HEK293T (cell line): ENCODE results near the gene ZBTB17.

Experiments
- CTCF ChIA-PET: fragments of 350-600 bp; formaldehyde crosslinking; extraction: SDS; loops from one replicate; lab custom pipeline; 2021; ENCODE audit warnings: antibody characterized with exemption, inconsistent platforms; lab: Yijun Ruan, JAX
- POLR2A ChIA-PET: fragments of 350-600 bp; formaldehyde crosslinking; extraction: SDS; loops from one replicate; lab custom pipeline; 2020; ENCODE audit warnings: antibody characterized with exemption, inconsistent platforms; lab: Yijun Ruan, JAX
- DNase-seq: peaks from one replicate; pipeline ENCODE4 v3.0.0; 2012; ENCODE audit warnings: mixed read lengths; ENCODE audit errors: extremely low spot score
- ARNT ChIP-seq: fragments of 450-650 bp; IDR thresholded peaks from 2 replicates; pipeline ENCODE4 v1.6.1; 2017; ENCODE audit warnings: mild to moderate bottlenecking
- BHLHE40 ChIP-seq: fragments of 450-650 bp; IDR thresholded peaks from 2 replicates; pipeline ENCODE4 v1.6.1; 2016; ENCODE audit warnings: mild to moderate bottlenecking, moderate library complexity, borderline replicate concordance
- CTBP1 ChIP-seq: fragments of 450-650 bp; IDR thresholded peaks from 2 replicates; pipeline ENCODE4 v1.6.1; 2016; ENCODE audit warnings: borderline replicate concordance
- ELF4 ChIP-seq: fragments of 450-650 bp; IDR thresholded peaks from 2 replicates; pipeline ENCODE4 v1.6.1; 2017; ENCODE audit warnings: antibody characterized with exemption
- FOXA1 ChIP-seq: fragments of 450-650 bp; IDR thresholded peaks from 2 replicates; pipeline ENCODE4 v1.6.1; 2016; ENCODE audit warnings: mild to moderate bottlenecking
- FOXK2 ChIP-seq: fragments of 450-650 bp; IDR thresholded peaks from 2 replicates; pipeline ENCODE4 v1.6.1; 2016; ENCODE audit warnings: mild to moderate bottlenecking
- FOXM1 ChIP-seq: fragments of 450-650 bp; IDR thresholded peaks from 2 replicates; pipeline ENCODE4 v1.6.1; 2017; ENCODE audit warnings: mild to moderate bottlenecking, borderline replicate concordance
- HDGF ChIP-seq: fragments of 450-650 bp; IDR thresholded peaks from 2 replicates; pipeline ENCODE4 v1.6.1; 2017; ENCODE audit warnings: antibody characterized with exemption, borderline replicate concordance
- L3MBTL2 ChIP-seq: fragments of 450-650 bp; conservative IDR thresholded peaks from 2 replicates; pipeline ENCODE4 v1.6.1; 2016; ENCODE audit warnings: mild to moderate bottlenecking
- LEF1 ChIP-seq: fragments of 450-650 bp; IDR thresholded peaks from 2 replicates; pipeline ENCODE4 v1.6.1; 2017; ENCODE audit warnings: mild to moderate bottlenecking, borderline replicate concordance
- NFRKB ChIP-seq: fragments of 450-650 bp; IDR thresholded peaks from 2 replicates; pipeline ENCODE4 v1.6.1; 2016; ENCODE audit warnings: mild to moderate bottlenecking, moderate library complexity
- PKNOX1 ChIP-seq: fragments of 450-650 bp; IDR thresholded peaks from 2 replicates; pipeline ENCODE4 v1.6.1; 2016
- SP1 ChIP-seq: fragments of 450-650 bp; IDR thresholded peaks from 2 replicates; pipeline ENCODE4 v1.6.1; 2017
- SUZ12 ChIP-seq: fragments of 450-650 bp; IDR thresholded peaks from 2 replicates; pipeline ENCODE4 v1.6.1; 2016; ENCODE audit warnings: mild to moderate bottlenecking
- TARDBP ChIP-seq: fragments of 450-650 bp; IDR thresholded peaks from 2 replicates; pipeline ENCODE4 v1.6.1; 2016
- ZNF384 ChIP-seq: fragments of 450-650 bp; IDR thresholded peaks from 2 replicates; pipeline ENCODE4 v1.6.1; 2016

The ZBTB17 gene

GRCh38 chr1:15962671-15963362, 13.1 kb downstream of the ZBTB17 start:
- ChIA-PET POLR2A (no interaction called here), CTCF (no interaction called here)
- DNase-seq = no peak
- TF ChIP-seq SUZ12 (no peak), SP1 (no peak), NFRKB (no peak), FOXM1 (no peak), HDGF (no peak), FOXK2 (no peak), CTBP1 (no peak), ZNF384 (no peak), FOXA1 (no peak), TARDBP (no peak)

GRCh38 chr1:15962176-15962575, 13.7 kb downstream of the ZBTB17 start:
- ChIA-PET POLR2A (no interaction called here), CTCF (no interaction called here)
- DNase-seq = no peak

GRCh38 chr1:15961492-15961891, 14.4 kb downstream of the ZBTB17 start:
- POLR2A ChIA-PET = no interaction called here
- no peak for TF ChIP-seq L3MBTL2
- no peak for TF ChIP-seq HDGF
- no peak for TF ChIP-seq BHLHE40
- no peak for DNase-seq
- CTCF ChIA-PET = interaction anchor here (0.6 kb wide), 1 partner anchor 254 kb away, joined by 3 read pairs; no protein-coding TSS in a partner anchor

More at GRCh38 chr1:15962176-15962575, 13.7 kb downstream of the ZBTB17 start:
- no peak for TF ChIP-seq FOXA1
- TF ChIP-seq CTBP1 = no peak
- no peak for TF ChIP-seq ELF4
- no peak for TF ChIP-seq FOXK2
- TF ChIP-seq FOXM1 = no peak

GRCh38 chr1:15960808-15961207, 15.1 kb downstream of the ZBTB17 start:
- TF ChIP-seq CTBP1 (no peak), NFRKB (no peak), HDGF (no peak), ARNT (no peak), LEF1 (no peak), FOXA1 (no peak), SP1 (no peak), PKNOX1 (no peak), L3MBTL2 (no peak), SUZ12 (no peak)
- ChIA-PET POLR2A (no interaction called here), CTCF (no interaction called here)
- DNase-seq = no peak

GRCh38 chr1:15959827-15960446, 16.0 kb downstream of the ZBTB17 start:
- ChIA-PET POLR2A (interaction anchor here (2.2 kb wide), 1 partner anchor 16 kb away, joined by 6 read pairs; the partner anchor contains the start of gene ZBTB17), CTCF (interaction anchor here (0.7 kb wide), 1 partner anchor 11 kb away, joined by 4 read pairs; no protein-coding TSS in a partner anchor)
- no peak for DNase-seq
- no peak for TF ChIP-seq ZNF384
- no peak for TF ChIP-seq CTBP1
- TF ChIP-seq SUZ12 = no peak
- TF ChIP-seq ARNT = no peak
- no peak for TF ChIP-seq L3MBTL2
- TF ChIP-seq LEF1 = no peak
- no peak for TF ChIP-seq HDGF
- no peak for TF ChIP-seq FOXM1
- no peak for TF ChIP-seq FOXA1
- no peak for TF ChIP-seq BHLHE40
- TF ChIP-seq NFRKB = no peak
- no peak for TF ChIP-seq TARDBP
- TF ChIP-seq FOXK2 = no peak
- TF ChIP-seq SP1 = no peak
- TF ChIP-seq PKNOX1 = no peak

- ChIA-PET CTCF (interaction anchor here (0.7 kb wide), 1 partner anchor 11 kb away, joined by 4 read pairs; no protein-coding TSS in a partner anchor), POLR2A (interaction anchor here (0.9 to 2.2 kb wide), 3 partner anchors 17 to 167 kb away, joined by 3 to 6 read pairs (median 4); partner anchors contain the start of gene ZBTB17)
- TF ChIP-seq LEF1 = no peak
- TF ChIP-seq L3MBTL2 = no peak
- TF ChIP-seq ELF4 = no peak
- TF ChIP-seq SP1 = no peak
- no peak for TF ChIP-seq FOXK2
- TF ChIP-seq HDGF = no peak
- no peak for TF ChIP-seq SUZ12
- no peak for TF ChIP-seq BHLHE40
- no peak for TF ChIP-seq ARNT
- TF ChIP-seq FOXM1 = no peak
- no peak for TF ChIP-seq FOXA1
- no peak for TF ChIP-seq NFRKB
- TF ChIP-seq TARDBP = no peak
- TF ChIP-seq CTBP1 = no peak
- TF ChIP-seq PKNOX1 = no peak
These were observed 16.5 kb downstream of the ZBTB17 start for GRCh38 chr1:15959424-15959823.

More at GRCh38 chr1:15959424-15959823, 16.5 kb downstream of the ZBTB17 start:
- DNase-seq = no peak
